OCI-M2 (cell line): ENCODE measurements around the gene FTO.

Experiments
- DNase-seq: peaks from one replicate; lab custom pipeline; 2025; ENCODE audit not compliant: unreplicated experiment; lab: John Stamatoyannopoulos, UW

FTO gene

DNA sequence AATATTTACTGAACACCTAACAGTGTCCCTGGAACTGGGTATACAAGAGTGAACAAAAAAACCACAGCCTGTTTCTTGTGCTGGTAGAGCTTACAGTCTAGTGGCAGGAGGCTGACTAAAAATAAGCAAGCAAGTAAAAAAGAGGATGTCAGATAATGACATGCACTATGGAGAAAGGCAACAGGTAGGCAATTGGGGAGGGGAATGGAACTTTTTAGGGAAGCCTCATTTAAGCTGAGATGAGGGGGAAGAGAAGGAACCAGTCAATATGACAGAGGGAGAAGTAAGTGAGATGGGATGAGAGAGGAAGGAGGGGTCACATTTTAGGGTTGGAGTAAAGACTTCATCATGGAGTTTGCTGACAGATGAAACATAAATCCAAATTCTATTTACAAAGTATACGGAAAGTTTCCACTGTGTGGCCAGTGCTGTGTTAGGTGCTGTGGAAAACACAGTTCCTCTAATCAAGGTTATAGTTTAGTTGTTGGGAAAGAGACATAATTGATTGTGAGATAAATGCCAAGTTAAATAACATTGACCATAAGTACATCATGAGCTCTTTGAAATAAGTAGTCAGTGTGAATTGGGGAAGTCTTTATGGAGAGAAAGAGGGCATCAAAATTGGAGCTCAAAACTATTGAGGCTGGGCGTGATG lies 251.4 kb downstream of the FTO start:
- DNase-seq, result no peak

- DNase-seq, result no peak
Observed at GRCh38 chr16:53958341-53958880, 254.5 kb downstream of the FTO start.

GRCh38 chr16:53960050-53960812 lies 256.3 kb downstream of the FTO start:
- DNase-seq, result no peak

DNA sequence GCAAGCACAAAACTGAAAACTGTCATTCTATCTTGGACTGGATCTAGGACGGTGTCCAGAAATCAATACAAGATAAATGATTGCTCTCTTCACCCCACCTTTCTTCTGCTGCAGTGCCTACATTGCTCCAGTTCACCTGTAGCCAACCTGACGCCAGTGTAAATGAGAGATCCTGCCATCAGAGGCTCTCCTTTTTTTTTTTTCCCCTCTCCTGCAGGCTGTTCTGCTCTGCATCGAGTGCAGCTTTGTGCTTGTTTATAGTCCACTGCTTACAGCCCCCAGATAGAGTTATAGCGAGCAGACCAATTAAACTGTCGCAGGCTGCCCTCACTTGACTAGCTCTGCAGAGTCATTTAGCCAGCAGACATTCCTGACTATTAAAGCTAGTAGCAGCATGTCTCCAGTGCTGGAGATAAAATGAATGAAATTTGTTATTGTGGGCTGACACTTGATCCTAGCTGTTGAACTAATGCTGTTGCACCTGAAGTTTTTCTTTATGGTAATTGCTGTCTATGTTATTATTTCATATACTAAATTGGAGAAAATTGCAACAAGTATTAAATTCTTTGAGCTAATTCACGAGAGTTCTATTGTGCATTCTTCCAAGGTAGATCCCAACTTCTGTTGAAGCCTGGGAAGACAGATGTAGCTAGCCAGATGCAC lies 257.1 kb downstream of the FTO start:
- no peak for DNase-seq

GRCh38 chr16:53962041-53962440 lies 258.1 kb downstream of the FTO start:
- no peak for DNase-seq

DNA sequence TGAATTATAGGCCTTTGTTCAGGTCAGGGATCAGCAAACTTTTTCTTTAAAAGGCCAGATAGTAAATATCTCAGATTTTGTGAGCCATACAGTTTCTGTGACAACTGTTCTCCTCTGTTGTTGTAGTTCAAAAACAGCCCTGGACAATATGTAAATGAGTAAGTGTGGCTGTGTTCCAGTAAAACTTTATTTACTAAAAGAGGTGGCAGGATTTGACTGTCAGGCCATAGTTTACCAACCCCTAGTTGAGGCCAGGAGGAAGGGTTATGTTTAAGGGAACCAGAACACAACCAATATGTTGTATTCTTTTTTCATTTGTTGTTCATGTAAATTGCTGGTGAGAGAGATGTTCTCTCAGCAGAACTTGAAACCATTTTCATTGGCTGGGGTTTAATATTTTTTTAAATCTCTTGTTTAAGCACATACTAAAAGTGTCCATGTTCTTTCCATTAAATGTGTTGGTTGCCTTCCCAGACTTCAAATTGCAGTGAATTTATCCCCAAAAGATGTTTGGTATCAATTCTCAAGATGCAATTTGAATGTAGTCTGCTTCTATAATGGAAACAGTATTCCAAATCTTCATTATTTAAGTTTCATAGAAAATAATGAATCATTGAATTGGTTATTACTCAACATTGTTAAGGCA lies 260.3 kb downstream of the FTO start:
- no peak for DNase-seq

DNA sequence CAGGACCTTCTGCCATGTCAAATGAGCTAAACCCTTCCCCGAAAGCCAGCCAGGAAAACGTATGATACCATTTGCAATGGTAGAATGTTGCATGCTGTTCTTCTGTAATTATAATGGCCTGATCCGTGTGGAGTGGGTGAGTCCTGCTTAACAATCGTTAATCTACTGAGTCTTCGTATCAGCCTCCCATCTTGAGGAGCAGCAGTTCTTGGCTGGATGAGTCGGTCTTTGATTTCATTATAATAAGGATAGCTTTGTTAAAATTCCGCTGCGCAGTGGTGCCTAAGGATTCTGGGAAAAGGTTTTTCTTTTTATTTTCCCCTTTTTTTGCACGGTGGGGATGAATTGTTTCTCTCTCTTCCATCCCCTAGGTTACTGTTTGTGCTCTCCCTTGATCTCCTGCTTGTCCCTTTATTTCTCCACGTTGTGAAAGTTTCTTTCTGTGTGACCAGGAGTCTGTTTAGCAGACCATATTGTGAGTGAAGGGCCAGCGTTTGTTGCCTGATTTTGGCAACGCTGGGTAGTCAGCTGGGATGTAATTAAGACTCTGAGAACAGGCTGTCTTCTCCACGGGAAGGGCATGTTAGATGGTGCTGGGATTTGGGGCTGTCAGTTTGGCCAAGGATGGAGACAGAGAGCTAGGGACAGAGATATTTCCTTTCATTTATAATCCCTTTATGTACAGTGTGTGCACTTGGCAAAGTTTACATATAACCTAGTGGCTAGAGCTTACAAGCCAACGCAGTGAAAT lies 263.0 kb downstream of the FTO start:
- DNase-seq, result no peak

GRCh38 chr16:53967572-53967971 lies 263.6 kb downstream of the FTO start:
- no peak for DNase-seq

GRCh38 chr16:53968454-53968853 lies 264.5 kb downstream of the FTO start:
- DNase-seq, result no peak

GRCh38 chr16:53968896-53969295 lies 264.9 kb downstream of the FTO start:
- no peak for DNase-seq

- DNase-seq, result no peak
Observed at GRCh38 chr16:53971616-53972015, 267.7 kb downstream of the FTO start.

- DNase-seq, result no peak
Observed at GRCh38 chr16:53973021-53973420, 269.1 kb downstream of the FTO start.

DNA sequence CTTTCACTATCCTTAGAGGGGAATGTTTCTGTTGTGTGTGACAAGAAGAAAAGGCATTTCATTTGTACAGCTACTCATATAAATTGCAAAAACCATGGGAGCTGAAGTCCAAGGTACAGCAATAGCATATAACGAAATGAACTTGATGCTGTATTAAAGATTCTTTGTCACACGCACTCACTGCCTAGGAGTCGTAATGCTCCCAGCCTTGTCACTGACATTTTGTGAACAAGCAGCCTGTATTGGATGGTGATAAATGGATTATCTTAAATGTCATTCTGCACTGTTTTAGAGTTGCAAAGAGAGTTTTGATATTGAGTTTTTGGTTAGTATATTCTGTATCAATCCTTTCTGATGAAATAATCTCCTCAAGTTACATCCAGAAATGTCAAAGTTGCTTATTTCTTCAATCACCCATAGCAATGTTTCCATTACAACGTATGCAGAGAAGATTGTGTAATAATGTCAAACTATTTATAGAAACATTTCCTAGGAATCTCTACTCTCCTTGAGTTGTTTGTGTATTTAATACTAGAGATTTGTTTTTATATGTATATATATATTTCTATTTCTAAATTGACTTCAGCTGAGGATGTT lies 270.6 kb downstream of the FTO start:
- DNase-seq, result no peak

DNA sequence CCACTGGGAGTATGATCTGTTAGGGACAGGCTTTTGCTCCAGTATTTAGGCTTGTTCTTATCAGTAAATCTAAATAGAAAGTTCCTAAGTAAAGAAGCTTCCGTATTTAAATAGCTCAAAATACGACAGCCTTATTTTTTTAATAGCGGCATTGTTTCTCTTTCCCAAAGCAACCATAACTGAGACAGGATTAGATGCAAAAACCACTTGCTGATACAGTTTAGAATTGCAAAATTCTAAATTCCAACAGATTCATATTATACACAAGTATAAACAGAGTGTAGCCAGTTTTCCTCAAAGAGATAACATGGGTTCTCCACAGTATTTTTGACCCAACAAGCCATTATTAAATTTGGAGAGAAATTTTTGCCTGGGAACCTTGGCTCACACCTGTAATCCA lies 276.7 kb downstream of the FTO start:
- no peak for DNase-seq

DNA sequence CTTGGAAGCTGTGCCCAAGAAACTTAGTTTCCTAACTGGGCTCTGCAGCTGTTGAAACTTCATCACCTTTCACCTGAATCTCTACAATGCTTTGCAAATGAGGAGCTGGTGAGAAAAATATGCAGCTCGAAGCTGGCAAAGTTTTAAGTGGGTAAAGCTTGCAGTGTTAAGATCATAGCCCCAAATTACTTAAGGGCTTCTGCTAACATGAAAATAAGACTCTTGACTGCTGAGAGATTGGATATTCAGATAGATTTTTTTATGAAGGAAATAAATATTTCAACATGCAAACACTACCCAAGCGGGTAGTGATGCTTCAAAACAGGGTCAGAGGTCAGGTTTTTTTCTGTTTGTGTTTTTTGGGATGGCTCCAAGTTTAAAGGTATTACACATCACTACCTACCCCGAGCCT lies 278.7 kb downstream of the FTO start:
- DNase-seq, result no peak

- DNase-seq, result no peak
Observed at GRCh38 chr16:53984936-53985335, 281.0 kb downstream of the FTO start.

GRCh38 chr16:53985861-53986260 lies 281.9 kb downstream of the FTO start:
- DNase-seq, result no peak

DNA sequence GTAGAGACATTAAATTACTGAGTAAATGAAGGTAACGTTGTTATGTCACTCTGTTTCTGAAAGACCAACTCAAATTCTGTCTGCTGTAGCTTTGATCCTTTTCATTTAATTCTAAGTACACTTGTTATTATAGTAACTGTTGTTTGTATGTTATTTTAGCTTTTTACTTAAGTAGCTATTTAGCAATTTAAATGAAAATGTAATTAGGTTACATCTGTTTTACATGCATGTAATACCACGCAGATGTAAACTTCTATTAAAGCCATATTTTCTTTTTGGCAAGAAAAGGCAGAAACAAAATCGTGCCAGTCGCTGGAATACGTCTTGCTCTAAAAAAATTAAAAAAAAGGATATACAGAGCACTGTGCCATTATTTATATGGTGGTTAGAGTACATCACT lies 282.8 kb downstream of the FTO start:
- no peak for DNase-seq

- DNase-seq, result no peak
Observed at GRCh38 chr16:53988136-53988535, 284.2 kb downstream of the FTO start.

DNA sequence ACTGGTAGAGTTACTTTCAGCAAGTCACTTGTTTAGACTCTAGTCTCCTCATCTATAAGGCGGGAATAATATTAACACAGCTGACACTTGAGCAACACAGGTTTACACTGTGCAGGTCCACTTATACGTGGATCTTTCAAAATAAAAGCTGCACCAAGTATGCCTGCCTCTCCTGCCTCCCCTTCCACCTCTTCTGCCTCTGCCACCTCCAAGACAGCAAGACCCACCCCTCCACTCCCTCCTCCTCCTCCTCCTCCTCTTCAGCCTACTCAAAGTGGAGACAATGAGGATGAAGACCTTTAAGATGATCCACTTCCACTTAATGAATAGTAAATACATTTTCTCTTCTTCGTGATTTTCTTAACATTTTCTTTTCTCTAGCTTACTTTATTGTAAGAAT lies 285.6 kb downstream of the FTO start:
- no peak for DNase-seq
